GDM1 (cell line): Measurements from ENCODE around the gene SFXN4.

ENCODE experiments used
- DNase-seq: peaks from one replicate; lab custom pipeline; 2025; lab: John Stamatoyannopoulos, UW

SFXN4 gene, protein sequence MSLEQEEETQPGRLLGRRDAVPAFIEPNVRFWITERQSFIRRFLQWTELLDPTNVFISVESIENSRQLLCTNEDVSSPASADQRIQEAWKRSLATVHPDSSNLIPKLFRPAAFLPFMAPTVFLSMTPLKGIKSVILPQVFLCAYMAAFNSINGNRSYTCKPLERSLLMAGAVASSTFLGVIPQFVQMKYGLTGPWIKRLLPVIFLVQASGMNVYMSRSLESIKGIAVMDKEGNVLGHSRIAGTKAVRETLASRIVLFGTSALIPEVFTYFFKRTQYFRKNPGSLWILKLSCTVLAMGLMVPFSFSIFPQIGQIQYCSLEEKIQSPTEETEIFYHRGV

DNA sequence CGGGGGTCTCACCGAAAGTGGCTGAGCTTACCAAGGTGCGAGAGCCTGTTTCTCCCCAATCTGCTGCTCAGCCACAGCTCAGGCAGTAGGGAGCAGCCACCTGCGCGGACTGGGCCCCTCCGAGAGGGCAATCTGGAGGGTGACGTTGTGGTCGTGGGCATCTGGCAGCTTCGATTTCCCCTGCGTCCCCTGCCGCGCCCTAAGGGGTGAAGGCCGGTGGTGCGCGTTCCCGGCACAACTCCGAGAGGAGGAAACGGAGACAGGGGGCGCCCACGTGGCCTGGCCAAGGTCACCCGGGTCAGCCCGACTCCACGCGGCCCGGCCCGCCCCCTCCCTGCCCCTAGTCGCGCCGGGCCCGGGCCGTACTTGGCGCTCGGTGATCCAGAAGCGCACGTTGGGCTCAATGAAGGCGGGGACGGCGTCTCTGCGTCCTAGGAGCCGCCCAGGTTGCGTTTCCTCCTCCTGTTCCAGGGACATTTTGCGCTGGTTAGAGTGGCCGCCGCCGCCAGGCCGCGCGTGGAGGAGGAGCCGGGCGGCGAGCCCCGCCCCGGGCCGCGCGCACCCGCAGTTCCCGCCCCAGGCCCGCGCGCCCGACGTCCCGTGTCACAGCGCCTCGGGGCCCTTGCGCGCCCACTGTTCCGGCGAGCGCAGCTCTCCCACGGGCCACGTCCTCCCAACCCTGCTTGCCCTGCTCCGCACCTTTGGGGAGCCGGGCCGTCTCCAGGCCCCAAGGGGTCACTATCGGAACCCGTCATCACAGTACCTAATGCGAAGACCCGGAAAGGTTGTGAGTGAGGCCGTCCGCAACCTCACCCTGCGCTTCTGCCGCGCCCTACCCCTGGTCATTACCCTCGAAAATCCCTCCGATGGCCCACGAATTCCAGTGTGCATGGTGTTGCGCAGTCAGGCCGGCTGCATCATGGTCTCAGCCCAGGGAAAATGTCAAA lies at the start of gene SFXN4:
Gene SFXN4, minus strand, starts transcription at position 544 of the 947 bp plus-strand sequence. Its CDS starts 67 bp downstream, at position 477.
- DNase-seq = peak; percentile 75

DNA sequence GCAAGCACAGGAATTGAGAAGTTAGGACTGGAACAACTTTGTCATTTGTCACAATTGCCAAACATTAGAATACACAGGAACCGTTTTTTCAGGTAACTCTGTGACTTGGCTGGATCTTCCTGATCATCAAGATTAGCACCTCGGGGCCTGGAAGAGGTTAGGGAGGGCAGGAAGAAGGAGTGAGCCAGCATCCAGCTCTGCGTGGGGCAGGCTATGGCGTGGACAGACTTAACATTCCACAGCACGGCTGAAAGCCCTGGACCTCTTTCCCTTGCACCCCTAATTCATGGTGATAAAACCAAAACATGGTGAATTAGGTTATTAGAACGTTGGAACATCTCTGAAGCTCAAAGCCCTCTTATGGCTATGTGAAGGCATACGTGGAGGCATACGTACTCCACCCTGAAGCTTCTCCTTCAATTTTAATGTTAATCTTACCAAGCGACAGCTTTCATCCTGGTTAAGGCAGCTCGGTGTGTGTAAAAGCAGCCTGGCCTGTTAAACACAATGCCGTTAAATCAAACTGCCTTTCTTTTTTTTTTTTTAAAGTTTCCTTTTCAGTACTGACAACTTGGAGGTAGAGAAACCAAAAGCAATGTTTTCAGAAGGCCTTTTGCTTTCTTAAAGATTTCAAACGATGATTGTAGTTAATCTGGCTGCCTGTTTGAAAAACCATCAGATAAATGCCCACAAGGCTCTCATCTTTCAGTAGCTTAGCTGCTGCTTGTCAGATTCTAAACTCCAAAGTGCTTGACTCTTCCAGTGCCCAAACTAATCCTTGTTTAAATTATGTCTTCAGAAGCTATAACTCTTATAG lies 46.3 kb upstream of the SFXN4 start:
- DNase-seq = no peak

DNA sequence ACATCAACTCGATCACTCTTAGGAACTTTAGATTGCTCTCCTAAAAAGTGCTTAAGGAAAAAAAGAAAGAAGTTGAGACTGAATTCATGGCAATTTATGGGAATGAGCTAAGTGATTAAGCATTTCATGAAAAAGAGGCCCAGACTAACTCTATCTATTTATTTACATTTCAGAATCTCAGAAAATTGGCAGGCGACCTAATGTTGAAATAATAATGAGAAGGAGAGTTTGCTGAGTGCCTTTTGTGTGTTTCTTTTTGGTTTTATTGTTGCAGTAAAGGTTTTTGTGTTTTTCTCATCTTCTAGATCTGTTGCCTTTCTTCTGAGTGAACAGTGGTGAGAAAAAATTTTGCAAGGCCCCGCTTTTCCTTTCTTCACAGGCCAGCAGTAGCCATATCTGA lies 45.7 kb upstream of the SFXN4 start:
- no peak for DNase-seq

DNA sequence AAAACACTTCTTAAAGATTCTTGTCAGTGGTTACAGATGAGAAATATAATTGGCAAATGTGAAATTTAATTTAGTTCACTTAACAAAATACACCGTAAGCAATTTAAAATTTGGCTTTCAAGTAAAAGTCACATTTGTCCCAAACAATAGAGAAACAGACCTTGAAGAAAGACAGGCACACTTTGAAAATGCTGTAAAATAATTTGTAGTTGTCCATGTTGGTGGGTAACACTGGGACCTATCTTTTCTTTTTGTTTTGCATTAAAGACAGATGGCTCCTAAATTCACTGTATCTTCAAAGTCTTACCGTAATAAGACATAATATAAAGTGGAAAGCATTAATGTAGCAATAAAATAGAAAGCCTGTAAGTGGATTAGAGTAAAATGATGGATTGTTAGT lies 45.1 kb upstream of the SFXN4 start:
- DNase-seq = no peak

DNA sequence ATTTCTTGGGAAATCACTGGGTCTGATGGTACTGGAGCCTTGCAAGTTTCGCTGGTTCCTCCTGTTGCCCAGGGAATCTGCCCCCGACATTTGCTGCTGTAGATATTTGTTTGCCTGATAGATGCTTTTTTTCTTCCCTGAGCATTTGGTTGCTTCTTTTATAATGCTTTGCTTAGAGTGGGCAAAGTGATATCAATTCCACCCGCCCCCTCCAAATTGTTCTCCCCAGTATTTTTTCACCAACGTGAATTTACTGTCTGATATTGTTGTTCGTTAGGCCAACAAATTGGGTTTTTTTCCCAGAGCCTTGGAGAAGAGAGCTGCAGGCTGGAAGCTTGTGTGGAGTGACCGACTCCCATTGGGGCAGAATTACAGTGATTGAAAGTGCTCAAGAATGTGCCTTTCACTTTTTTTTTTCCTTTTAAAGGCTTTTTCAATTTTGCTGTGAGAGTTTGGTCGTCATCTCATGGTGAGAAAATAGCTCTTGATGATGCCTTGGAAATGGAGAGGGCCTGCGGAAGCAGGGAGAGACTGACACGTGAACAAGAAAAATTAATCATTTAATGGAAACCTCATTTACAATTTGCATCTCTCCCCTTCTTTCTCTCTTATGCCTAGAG lies 44.3 kb upstream of the SFXN4 start:
- DNase-seq = no peak

DNA sequence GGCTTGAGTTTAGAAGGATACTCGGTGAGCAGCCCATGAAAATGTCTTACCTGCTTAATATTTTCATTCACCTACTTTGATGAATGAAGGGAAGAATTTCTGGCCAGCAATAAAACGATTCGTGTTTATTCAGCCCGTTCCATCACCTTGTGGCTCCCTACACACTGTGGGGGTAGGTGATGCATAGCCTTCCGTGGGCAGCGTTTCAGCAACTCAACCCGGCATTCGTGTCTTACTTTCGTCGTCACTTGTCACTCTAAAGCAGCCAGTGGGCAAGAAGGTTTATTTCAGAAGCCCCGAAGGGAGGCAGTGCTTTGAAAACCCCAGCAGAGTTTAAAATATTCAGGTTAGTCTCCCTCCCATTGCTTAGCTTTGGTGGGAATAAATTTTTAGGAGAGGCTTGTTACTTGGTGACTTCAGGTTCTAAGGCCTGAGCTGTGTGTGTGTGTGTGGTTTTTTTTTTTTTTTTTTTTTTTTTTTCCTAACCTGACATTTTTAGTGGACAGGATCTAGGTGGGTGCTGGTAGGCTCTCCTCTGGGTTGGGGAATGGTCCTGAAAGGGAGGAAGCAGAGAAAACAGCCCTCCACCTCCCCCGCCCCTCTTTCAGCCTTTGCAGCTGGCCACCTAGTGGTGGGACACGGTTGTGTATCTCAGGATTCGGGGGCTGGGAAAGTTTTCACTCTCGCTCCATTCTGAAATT lies 43.7 kb upstream of the SFXN4 start:
- DNase-seq = peak; percentile 8

DNA sequence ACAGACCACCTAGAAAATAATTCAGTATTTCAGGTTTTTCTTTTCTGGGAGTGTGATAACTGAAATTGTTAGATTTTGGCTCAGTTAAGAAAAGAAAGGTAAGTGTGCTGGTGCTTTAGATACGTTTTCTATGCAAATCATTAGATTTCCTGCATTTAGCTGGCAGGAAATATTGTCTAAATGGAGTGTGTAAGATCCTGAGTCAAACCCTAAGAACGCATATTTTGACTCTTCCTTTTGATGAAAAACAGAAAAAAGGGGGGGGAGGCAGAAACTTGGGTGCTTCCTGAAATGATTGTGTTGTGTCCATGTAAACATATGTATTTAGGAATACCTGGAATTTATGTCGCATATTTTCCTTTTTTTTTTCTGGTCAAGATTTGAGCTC lies 43.0 kb upstream of the SFXN4 start:
- DNase-seq = no peak

DNA sequence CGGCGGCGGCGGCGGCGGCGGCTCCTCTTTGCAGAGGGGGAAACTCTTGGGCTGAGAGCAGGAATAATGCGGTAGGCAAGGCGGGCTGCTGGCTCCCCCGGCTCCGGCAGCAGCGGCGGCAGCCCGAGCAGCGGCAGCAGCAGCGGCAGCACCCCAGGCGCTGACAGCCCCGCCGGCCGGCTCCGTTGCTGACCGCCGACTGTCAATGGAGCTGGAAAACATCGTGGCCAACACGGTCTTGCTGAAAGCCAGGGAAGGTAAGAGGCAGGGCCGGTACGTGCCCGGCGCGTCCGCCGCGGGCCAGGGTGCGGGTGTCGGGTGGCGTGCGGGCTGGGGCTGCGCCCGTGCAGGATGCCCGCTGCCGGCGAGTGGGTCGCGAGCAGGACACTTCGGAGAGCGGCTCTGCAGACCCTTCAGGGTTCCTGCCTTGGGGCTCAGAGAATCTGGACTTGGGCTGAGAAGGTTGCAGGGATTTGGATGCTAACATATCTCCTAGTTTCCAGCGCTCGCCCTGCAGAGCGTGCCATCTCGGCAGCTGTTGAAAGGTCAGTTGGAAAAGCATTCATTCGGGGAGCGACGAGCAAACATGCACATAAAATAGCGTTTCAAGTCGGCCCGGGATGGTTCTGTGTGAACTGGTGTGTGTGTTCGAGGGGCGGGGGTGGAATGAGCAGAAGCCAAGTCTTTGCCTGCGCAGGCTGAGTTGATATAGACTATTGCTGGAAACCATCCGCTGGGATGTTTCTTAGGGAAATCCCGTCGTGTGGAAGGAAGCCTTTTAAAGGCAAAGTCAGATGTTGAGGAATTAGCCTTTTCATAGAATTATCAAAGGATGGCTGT lies 42.4 kb upstream of the SFXN4 start:
- no peak for DNase-seq

DNA sequence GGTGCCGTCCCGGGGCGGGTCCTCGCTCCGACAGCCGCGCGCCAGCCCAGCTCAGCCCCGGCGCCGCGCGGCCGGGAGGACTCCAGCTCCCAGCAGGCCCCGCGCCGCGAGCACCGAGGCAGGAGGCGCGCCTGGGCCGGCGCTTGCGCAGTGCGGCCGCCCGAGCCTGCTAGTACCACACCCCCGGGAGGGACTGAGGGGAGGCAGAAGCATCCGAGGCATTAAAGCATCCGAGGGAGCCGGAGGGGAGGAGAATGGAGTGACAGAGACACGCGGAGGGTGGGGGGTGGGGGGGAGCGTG lies 41.8 kb upstream of the SFXN4 start, which contains the start of gene GRK5:
Gene GRK5, plus strand, starts transcription at position 206 of the 301 bp plus-strand sequence. CDS start 347 bp downstream, outside the sequence.
- peak; percentile 93 for DNase-seq

DNA sequence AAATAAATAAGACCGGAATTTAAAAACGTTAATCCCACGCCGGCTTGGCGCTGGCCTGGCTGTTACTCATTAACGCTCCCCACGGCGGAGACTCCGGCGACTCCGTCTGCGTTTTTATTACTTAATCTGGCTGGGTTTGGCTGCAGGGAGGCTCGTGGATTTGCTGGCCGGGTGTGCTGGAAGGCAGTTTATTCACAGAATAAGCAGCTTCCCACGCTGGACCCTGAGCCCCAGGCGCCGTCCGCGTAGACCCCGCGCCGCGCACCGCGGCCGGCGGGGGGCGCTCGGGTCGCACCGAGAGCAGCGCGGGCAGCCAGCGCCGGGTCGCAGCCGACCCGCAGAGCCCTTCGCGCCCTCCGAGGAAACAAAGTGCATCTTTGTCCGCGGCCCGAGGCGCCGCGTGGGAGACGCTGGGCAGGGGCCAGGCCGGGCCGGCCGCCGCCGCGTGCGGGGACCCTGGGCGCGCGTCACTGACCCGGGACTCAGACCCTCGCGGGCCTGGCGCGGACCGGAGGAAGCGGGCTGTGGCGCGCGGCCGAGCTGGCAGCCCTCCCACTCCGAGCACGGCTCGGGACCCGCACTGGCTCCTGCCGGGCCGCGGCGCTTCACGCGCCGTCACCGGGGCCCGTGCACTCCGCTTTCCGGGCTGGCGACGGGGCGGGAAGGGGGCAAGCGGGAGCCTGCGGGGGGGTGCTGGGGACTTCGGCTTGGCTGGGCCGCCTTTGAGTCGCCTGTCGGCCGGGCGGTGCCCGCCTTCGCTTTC lies 41.3 kb upstream of the SFXN4 start:
- peak; percentile 68 for DNase-seq

DNA sequence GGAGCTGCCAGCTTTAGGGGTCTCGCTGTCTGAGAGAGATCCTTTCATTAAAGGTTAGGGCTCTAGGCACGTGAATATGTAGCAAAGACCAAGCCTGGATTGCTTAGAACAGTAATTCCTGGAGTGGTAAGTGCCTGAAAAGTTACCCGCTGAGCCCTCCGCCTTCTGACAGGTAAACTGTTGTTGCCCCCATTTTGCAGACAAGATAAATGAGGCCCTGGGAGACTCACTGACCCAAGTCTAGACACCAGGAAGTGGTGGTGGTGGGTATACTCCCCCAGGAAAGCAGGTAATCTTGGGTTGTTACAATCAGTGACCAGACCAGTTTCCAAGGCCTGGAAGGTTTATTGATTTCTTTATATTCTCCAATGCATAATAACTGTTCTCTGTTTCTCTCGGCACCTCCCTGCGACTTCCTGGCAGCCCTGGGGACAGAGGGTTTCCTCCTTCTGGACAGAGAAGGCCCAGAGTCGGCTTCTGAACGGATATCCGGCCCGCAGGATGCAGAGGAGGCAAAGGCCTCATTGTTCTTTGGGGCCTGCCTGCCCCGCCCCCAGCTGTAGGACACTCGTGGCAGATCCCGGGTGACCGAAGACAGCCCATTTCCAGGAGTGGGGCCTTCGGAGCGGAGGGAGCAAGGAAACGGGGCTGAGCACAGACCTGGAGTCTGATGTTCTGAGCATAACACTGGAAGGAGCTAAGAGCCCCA lies 40.5 kb upstream of the SFXN4 start:
- DNase-seq = peak; percentile 56

DNA sequence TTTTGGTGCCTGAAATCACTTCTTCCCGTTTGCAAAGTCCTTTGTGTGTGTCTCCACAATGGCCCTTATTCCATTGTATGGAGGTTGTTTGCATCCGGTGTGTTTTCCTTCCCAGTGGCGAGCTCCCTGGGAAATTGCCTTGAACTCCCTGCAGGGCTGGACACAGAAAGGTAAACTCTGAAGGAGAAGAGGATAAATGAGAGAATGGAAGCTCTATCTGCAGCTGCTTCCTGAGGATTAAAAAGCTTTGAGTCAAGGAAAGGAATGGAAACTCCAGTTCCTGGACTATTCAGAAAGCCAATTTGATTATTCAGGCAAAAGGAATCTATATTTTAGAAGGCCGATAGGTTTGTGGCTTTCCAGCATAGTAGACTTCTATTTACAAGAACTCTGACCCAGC lies 37.5 kb upstream of the SFXN4 start:
- DNase-seq = no peak

DNA sequence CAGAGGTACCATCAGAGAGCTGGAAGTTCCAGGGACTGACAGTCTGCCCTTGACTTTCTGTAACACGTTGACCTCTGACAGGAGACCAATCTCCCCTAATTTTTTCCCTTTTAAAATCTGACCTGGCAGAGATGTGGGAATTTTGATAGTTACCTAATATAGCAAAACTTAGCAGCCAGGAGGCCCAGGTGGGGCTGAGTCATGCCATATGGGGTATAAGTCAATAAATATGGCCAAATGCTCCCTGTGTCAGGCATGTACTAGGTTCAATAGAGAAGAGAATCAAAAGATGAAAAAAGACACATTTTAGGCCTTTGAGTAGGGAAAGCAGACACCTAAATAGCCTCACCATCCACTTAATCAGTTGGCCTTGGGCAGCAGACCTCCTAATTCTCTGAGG lies 35.7 kb upstream of the SFXN4 start:
- no peak for DNase-seq

DNA sequence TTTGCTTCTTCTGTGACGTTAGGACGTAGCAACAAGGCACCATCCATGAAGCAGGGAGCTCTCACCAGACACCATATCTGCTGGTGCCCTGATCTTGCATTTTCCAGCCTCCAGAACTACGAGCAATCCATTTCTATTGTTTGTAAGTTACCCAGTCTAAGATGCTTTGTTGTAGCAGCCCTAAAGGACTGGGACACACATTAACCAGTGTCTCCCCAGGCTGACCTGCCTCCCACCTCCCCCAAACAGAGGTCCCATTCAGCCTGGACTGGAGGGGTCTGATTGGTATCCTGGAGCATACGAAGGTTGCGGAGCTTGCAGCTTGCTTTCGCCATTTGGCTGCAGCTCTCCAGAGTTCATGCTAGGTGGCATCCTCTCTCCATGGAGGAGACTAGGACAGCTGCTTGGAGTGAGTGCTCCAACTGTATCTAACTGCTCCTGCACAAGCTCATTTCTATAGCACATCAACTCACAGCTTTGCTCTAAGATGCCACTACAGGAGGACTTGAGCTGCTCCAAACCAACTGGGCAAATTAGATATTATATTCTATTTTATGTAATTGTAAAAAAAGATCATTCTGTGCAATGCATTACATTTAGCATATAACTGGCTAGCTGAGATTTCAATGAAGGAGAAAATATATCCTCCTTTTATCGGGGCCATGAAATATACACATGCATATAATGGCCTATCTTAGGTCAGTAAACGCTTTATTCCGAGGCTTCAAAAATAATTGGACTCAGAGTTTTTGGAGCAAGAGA lies 33.9 kb upstream of the SFXN4 start:
- DNase-seq = peak; percentile 58

DNA sequence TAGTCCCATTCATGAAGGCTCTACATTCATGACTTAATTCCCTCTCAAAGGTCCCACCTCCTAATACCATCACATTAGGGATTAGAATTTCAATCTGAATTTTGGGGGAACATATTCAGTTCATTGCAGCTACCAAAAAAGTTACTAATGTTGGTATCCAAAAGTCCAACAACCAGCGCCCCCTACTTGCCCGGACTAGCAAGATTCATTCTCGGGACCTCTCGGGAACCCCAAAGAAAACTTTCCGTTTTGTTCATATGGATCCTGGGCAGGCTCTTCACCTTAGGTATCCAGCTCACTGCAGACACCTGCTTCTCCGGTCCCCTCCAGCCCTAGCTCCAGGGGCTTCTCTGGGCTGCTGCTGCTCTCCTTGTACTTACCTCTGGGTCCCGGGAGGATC lies 32.9 kb upstream of the SFXN4 start:
- no peak for DNase-seq

DNA sequence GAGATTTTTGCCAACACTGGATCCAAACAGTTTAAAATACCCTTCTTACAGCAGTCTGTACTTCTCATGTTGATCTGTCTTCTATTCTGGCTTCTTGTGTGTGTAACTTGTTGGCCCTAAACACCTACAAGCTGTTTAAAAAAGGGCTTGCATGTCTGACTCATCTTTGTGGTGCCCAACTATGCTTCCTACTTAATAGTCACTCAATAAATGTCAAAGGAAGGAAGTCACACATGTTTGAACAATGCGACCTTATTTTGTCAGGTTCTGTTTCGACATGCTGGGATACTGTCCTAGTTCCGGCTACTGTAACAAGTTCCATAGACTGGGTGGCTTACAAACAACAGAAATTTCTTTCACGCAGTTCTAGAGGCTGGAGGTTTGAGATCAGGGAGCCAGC lies 32.4 kb upstream of the SFXN4 start:
- no peak for DNase-seq

DNA sequence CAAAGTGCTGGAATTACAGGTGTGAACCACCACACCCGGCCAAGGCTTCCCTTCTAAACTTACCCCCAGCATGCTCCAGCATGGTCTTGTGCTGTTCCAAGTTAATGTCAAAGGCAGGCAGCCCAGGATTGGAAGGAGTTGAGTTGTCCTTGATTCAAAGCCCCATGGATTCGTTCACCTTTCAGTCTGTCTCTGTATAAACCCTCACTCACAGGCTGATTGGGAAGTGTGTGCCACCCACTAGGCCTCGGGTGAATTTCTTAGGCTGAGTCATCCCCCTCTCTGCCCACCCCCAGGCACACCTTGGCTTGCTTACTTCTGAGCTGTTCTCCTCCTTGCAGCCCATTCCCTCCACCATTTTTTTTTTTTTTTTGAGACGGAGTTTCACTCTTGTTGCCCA lies 26.4 kb upstream of the SFXN4 start:
- no peak for DNase-seq
